ENCODE data around the gene BRS3.

Gene BRS3

GRCh38 chrX:136493011-136493410 lies 5.3 kb downstream of the BRS3 start:
- no peak for DNase-seq (ENCODE audit: extremely low read depth in 1 of 2, low read depth in 1 of 2)

- no peak for DNase-seq (ENCODE audit: extremely low read depth in 1 of 2, low read depth in 1 of 2)
Measured at GRCh38 chrX:136495043-136495442, 7.3 kb downstream of the BRS3 start.

GRCh38 chrX:136496186-136496763 lies 8.5 kb downstream of the BRS3 start:
- DNase-seq (ENCODE audit: extremely low read depth in 1 of 2, low read depth in 1 of 2) = no peak

- peak; percentile 66 to 71 for DNase-seq (ENCODE audit: extremely low read depth in 1 of 2, low read depth in 1 of 2)
Measured at GRCh38 chrX:136496764-136497555, 9.2 kb downstream of the BRS3 start.

GRCh38 chrX:136497556-136498052 lies 9.9 kb downstream of the BRS3 start, which contains the start of gene HTATSF1:
Gene HTATSF1 (plus strand): TSS chrX:136497592. CDS start chrX:136497685, 93 bp downstream.
- DNase-seq (ENCODE audit: extremely low read depth in 1 of 2, low read depth in 1 of 2) = no peak

- DNase-seq (ENCODE audit: extremely low read depth in 1 of 2, low read depth in 1 of 2) = no peak
Measured at GRCh38 chrX:136519069-136519468, 31.3 kb downstream of the BRS3 start.

- DNase-seq (ENCODE audit: extremely low read depth in 1 of 2, low read depth in 1 of 2) = no peak
Measured at GRCh38 chrX:136523770-136524169, 36.0 kb downstream of the BRS3 start.

- no peak for DNase-seq (ENCODE audit: extremely low read depth in 1 of 2, low read depth in 1 of 2)
Measured at GRCh38 chrX:136525738-136526606, 38.2 kb downstream of the BRS3 start.

GRCh38 chrX:136528645-136529315 lies 41.0 kb downstream of the BRS3 start:
- DNase-seq (ENCODE audit: extremely low read depth in 1 of 2, low read depth in 1 of 2) = no peak

- no peak for DNase-seq (ENCODE audit: extremely low read depth in 1 of 2, low read depth in 1 of 2)
Measured at GRCh38 chrX:136529795-136530194, 42.0 kb downstream of the BRS3 start.

- DNase-seq (ENCODE audit: extremely low read depth in 1 of 2, low read depth in 1 of 2) = no peak
Measured at GRCh38 chrX:136531951-136532350, 44.2 kb downstream of the BRS3 start, which contains the start of gene VGLL1. Gene VGLL1 (plus strand): TSS chrX:136532215. CDS start chrX:136536021, 3,806 bp downstream.

- DNase-seq (ENCODE audit: extremely low read depth in 1 of 2, low read depth in 1 of 2) = no peak
Measured at GRCh38 chrX:136534131-136534530, 46.4 kb downstream of the BRS3 start.

- DNase-seq (ENCODE audit: extremely low read depth in 1 of 2, low read depth in 1 of 2) = no peak
Measured at GRCh38 chrX:136538811-136539210, 51.1 kb downstream of the BRS3 start.

GRCh38 chrX:136540226-136540625 lies 52.5 kb downstream of the BRS3 start:
- no peak for DNase-seq (ENCODE audit: extremely low read depth in 1 of 2, low read depth in 1 of 2)

- DNase-seq (ENCODE audit: extremely low read depth in 1 of 2, low read depth in 1 of 2) = no peak
Measured at GRCh38 chrX:136541294-136541693, 53.5 kb downstream of the BRS3 start.

- DNase-seq (ENCODE audit: extremely low read depth in 1 of 2, low read depth in 1 of 2) = no peak
Measured at GRCh38 chrX:136542281-136542680, 54.5 kb downstream of the BRS3 start.

Measured in activated CD8-positive, alpha-beta memory T cell treated with anti-CD3 and anti-CD28 coated beads for 1 hour (primary cell).